Measurements from ENCODE around the gene SCYGR7.

GRCh38 chr2:227720680-227721079 is 7.5 kb upstream of the SCYGR7 start:
- TF ChIP-seq CTCF (IDR thresholded peaks at IDR 0.05 in 4 of 5, conservative IDR thresholded peaks at IDR 0.05 in 1 of 5) (no peak), POLR2A (IDR thresholded peaks at IDR 0.05) (no peak)

All from gastrocnemius medialis (tissue), 4 donors.